Peyer's patch (tissue), 4 donors: ENCODE measurements around the gene RAB39A.

Experiments
- CTCF ChIP-seq, 6 experiments: fragments of 450-650 bp in 4 of 6; fragments of 200-600 bp in 2 of 6; sonication (generic) in 1 of 6; IDR thresholded peaks; one replicate each; pipeline ENCODE4 v1.5.1; 2017 to 2019; ENCODE audit warnings: antibody characterized with exemption in 6 of 6, mild to moderate bottlenecking in 3 of 6, moderate library complexity in 1 of 6
- POLR2A ChIP-seq, 2 donors: fragments of 450-650 bp; IDR thresholded peaks; one replicate each; pipeline ENCODE4 v1.5.1; 2017; ENCODE audit warnings: antibody characterized with exemption in 2 of 2, mild to moderate bottlenecking in 2 of 2, moderate library complexity in 2 of 2

DNA sequence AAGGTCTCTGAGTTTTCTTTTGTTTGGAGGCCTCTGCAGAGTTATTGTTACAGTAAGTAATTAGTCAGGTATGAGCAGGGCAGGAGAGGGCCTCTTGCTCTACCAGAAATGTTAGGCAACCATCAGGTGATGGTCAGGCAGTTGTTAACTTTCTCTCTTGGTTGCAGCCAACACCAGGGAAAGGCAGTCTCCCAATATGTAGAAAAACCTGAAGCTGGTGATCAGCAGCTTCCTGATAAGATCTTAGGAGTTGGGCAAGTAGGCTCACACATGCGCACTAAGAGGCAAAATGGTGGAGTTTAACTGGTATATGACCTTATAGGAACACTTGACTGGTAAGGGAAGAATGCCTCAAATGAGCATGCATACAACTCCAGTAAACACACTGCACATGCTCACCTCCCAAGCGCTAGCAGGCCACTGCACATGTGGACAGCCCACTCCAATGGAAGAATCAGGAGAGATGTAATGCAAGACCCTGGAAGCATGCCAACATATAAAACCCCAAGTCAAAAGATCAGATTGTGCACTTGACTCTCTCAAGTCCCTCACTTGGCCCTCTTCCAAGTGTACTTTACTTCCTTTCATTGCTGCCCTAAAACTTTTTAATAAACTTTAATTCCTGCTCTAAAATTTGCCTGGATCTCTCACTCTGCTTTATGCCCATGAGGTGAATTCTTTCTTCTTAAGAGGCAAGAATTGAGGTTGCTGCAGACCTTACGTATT is 46.0 kb upstream of the RAB39A start:
- TF ChIP-seq CTCF (IDR thresholded peaks at IDR 0.05), result no peak
- TF ChIP-seq POLR2A (IDR thresholded peaks at IDR 0.05), result no peak
